ENCODE measurements around the gene DNAJC2. TPM values are rescaled to one million over a fixed set of nuclear protein-coding genes. Genes with fewer than 3 reads are reported as not detected.

Gene DNAJC2
- total RNA-seq, 2 donors from 2014 or later = 14.3 to 24.1 TPM

DNA sequence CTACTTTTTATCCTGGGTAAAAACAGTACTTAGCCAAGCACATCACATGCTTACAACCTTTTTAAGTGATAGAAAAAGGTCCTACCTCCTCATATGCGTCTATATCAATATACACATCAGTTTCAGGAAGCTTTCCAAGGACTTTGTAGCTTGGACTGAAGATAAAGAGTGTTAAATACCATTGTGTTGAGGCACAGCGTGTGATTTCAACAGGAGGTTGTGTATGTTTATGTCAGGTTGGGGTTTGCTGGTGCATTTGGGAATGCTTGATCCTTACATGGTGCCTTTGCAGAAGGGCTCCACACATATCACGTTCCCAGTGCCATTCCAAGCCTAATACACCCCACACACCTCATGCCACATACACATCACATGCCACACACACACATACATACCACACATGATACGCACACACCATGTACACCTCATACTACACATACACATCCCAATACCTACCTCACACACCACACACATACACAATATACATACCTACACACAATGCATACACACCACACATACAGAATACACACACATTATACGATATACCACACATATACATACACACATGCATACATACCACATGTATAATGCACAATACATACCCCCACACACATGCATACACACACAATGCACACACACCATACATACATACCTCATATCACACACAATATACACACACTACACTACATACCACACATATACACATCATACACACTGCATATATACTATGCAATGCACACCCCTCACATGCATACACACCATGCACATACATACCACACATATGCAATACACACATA is 36.0 kb upstream of the DNAJC2 start:
- TF ChIP-seq, protein P1, sequence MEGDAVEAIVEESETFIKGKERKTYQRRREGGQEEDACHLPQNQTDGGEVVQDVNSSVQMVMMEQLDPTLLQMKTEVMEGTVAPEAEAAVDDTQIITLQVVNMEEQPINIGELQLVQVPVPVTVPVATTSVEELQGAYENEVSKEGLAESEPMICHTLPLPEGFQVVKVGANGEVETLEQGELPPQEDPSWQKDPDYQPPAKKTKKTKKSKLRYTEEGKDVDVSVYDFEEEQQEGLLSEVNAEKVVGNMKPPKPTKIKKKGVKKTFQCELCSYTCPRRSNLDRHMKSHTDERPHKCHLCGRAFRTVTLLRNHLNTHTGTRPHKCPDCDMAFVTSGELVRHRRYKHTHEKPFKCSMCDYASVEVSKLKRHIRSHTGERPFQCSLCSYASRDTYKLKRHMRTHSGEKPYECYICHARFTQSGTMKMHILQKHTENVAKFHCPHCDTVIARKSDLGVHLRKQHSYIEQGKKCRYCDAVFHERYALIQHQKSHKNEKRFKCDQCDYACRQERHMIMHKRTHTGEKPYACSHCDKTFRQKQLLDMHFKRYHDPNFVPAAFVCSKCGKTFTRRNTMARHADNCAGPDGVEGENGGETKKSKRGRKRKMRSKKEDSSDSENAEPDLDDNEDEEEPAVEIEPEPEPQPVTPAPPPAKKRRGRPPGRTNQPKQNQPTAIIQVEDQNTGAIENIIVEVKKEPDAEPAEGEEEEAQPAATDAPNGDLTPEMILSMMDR (IDR thresholded peaks at IDR 0.05) = no peak
- TF ChIP-seq POLR2A (IDR thresholded peaks at IDR 0.05) = no peak
- no peaks in the 10 kb centered on the region for H3K36me3 ChIP-seq (replicated peaks in 1 of 2; ENCODE audit: insufficient read depth in 1 of 2, low read depth in 2 of 2)
- no peaks in the 10 kb centered on the region for H3K9me3 ChIP-seq
- no peaks in the 10 kb centered on the region for H3K4me1 ChIP-seq
- intact Hi-C loops (cut with DNase I) = no loop called here
- no peak overlapping the region for H3K27ac ChIP-seq
- 55 to 71% methylated on average over 5 of the region's 5 CpGs for WGBS, 2 donors
- DNase-seq = no peak
- no peak for ATAC-seq
- H3K4me3 ChIP-seq = no peak overlapping the region
- no peaks in the 10 kb centered on the region for H3K27me3 ChIP-seq

DNA sequence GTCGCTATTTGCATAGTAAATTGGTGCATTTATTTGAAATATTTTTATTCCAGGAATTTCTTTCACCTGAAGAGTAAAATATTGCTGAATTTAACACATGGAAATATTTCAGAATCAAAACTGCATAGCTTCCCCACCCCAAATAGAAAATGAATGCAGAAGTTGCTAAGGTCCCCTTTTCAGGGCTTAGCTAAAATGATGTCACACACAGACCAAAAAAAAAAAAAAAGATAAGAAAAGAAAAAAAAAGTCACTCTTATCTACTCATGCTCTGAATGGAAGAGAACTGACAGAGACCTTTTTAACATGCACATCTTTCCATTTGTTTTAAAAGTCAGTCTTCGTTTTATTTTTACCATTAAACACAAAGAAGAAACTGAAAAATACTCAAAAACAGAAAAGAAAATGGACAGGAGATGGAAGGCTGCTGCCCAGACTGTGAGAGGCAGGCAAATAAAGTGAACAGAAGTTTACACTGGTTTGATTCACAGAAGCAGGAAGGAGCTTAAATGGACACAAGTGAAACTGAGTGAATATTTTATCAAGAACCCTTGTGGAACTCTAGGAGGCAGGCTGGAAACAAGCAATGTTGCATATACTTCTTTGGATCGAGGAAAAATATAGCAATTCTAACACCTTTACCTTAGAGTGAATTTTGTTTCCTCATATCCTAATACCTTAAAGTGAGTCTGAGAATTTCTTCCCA is 34.9 kb upstream of the DNAJC2 start:
- ATAC-seq (no peak), DNase-seq (no peak)
- Histone ChIP-seq H3K9me3 (no peaks in the 10 kb centered on the region), H3K4me3 (no peak overlapping the region), H3K36me3 (replicated peaks in 1 of 2; ENCODE audit: insufficient read depth in 1 of 2, low read depth in 2 of 2) (no peaks in the 10 kb centered on the region), H3K4me1 (no peaks in the 10 kb centered on the region), H3K27me3 (no peaks in the 10 kb centered on the region), H3K27ac (no peak overlapping the region)
- TF ChIP-seq, protein P1 (IDR thresholded peaks at IDR 0.05) = no peak
- TF ChIP-seq POLR2A (IDR thresholded peaks at IDR 0.05) = no peak
- WGBS, 2 donors = 60 to 68% methylated on average over 3 of the region's 3 CpGs
- intact Hi-C loops (cut with DNase I) = no loop called here

DNA sequence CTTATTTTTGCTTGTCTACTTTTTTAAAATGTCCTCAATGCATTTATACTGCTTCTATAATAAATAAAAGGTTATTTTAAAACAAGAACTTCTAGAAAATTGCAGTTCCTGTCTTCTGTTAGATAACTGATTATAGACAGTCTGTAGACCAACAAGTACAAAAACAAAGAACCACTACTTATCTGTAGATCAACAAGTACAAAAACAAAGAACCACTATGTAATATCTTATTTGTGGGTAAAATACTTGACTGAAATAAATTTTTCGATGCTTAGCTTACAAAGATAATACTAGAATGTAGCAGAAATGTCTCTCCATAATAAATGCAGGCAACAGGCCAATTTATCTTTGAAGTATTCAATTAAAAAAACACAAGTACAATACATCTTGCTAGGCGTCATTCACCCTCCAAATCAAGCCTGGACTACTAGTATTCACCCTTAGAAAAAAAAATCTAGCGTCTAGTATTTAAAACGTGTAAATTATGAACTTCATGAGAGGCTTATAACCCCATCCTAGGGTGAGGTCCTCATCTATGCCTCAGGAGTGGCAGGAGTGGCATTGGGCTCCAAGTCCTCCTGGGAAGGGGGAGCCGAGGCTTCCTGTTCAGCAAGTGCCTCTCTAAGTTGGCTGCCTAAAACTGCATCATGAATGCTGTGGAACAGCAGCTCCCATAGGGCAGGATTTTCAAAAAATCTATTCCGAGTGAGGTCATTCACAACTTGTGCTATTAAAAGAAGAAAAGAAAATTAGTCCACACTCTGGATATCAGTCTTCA is 29.5 kb upstream of the DNAJC2 start:
- ATAC-seq = no peak
- intact Hi-C loops (cut with DNase I) = no loop called here
- H3K27me3 ChIP-seq = no peaks in the 10 kb centered on the region
- DNase-seq = no peak
- no peaks in the 10 kb centered on the region for H3K36me3 ChIP-seq (replicated peaks in 1 of 2; ENCODE audit: insufficient read depth in 1 of 2, low read depth in 2 of 2)
- TF ChIP-seq POLR2A (IDR thresholded peaks at IDR 0.05) = no peak
- TF ChIP-seq, protein P1 (IDR thresholded peaks at IDR 0.05) = no peak
- no peaks in the 10 kb centered on the region for H3K9me3 ChIP-seq
- H3K4me3 ChIP-seq = no peak overlapping the region
- 41 to 45% methylated on average over 6 of the region's 6 CpGs for WGBS, 2 donors
- no peak overlapping the region for H3K27ac ChIP-seq
- no peaks in the 10 kb centered on the region for H3K4me1 ChIP-seq

DNA sequence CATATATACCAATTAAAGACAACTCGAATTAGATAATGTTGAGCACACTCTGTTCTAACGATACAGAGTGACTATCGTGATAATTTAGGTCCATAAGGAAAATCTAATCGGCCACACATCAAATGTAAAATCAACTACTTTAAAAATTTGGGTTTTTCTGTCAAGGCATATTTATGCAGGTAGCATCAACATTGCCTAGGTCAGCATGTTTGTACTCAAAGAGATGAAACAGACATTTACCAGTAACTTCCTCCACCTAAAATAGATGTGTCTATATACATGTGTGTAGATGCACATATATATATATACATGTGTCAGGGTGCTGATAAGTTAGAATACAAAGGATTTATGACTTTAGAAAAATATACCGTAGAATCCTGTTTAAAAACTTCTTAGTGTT is 24.9 kb upstream of the DNAJC2 start:
- Histone ChIP-seq H3K4me3 (no peak overlapping the region), H3K27me3 (no peaks in the 10 kb centered on the region), H3K9me3 (no peaks in the 10 kb centered on the region), H3K36me3 (replicated peaks in 1 of 2; ENCODE audit: insufficient read depth in 1 of 2, low read depth in 2 of 2) (peaks cover 0 to 24% of the 10 kb centered on the region in 2 donors), H3K27ac (no peak overlapping the region), H3K4me1 (no peaks in the 10 kb centered on the region)
- WGBS, 2 donors = 85 to 91% methylated on average over 5 of the region's 5 CpGs
- no peak for DNase-seq
- intact Hi-C loops (cut with DNase I) = no loop called here
- ATAC-seq = no peak
- no peak for TF ChIP-seq POLR2A (IDR thresholded peaks at IDR 0.05)
- TF ChIP-seq, protein P1 (IDR thresholded peaks at IDR 0.05) = no peak

Measured in body of pancreas (tissue), 4 donors.